HG03280 (cell line): ENCODE measurements around the gene MYL12A.

Experiments
- ATAC-seq: cut with Tn5 transposase; IDR thresholded peaks from one replicate; pipeline ENCODE4 v1.9.1; 2021; ENCODE audit warnings: mild to moderate bottlenecking, moderate library complexity; ENCODE audit not compliant: unreplicated experiment

Gene MYL12A

DNA sequence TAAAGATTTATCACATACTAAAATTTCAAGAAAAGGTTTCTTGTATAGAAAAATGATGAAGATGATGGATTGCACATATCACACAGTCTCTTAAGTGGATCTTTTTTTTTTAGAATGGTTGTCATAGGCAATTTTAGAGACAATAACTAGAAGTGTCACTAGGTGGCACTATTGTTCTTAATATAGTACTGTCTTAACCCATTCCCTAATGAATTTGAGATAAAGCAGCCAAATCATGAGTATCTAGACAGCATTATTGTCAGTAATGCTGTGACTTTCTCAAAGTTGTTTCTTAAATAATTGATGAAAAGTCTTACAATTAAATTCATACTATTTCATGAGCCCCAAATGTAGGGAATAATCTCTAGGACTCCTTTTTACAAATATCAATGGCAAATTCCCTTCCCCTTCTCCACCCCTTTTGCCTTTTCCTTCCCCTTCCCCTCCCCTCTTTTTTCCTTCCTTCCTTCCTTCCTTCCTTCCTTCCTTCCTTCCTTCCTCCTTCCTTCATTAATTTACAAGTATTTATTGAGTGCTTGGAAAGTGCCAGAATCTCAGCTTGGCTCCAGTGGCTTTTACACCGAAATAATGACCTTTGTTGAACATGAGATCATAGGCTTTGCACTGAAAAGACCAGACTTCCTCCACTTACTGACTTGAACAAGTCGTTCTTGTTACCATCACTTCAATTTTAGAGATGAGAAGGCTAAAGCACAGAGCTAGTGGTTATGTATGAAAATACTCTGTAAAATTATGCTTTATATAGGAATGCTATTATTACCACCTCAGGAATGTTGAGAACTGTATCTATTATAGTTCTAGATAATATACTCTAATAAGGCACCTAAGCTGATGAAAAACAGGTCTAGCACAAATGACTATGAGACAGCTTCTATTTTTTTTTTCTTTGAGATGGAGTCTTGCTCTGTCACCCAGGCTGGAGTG lies 34.1 kb downstream of the MYL12A start:
- peak; percentile 60 for ATAC-seq

- ATAC-seq: no peak
Measured at GRCh38 chr18:3283253-3283863, 35.8 kb downstream of the MYL12A start.

DNA sequence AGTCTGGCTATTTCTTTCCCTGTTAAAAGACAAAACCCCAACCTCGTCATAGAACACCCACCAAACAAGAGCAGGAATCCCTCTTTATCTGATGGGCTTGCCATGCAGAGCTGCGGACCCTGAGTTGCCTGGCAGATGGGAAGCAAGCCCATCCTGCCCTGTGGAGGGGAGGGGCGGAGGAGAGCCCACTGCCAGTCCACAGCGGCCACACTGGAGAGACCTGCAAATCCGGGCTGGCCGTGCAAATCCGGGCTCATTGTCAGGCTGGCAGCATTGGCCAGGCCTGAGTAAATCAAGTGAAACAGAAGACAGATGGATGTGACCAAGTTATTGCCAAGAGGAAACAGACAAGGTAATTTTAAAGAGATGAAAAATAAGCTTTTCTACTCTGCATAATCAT lies 36.3 kb downstream of the MYL12A start:
- ATAC-seq: no peak

- no peak for ATAC-seq
Measured at GRCh38 chr18:3284501-3284900, 36.9 kb downstream of the MYL12A start.

DNA sequence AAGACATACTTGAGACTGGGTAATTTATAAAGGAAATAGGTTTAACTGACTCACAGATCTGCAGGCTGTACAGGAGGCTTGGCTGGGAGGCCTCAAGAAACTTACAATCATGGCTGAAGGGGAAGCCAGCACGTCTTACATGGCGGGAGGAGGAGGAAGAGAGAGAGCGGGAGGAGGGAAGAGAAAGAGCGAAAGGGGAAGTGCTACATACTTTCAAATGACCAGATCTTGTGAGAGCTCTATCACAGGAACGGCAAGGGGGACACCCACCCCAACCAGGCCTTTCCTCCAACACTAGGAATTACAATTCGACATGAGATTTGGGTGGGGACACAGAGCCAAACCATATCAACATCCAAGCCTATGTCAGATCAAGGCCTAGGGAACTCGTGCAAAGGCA lies 38.6 kb downstream of the MYL12A start:
- no peak for ATAC-seq

DNA sequence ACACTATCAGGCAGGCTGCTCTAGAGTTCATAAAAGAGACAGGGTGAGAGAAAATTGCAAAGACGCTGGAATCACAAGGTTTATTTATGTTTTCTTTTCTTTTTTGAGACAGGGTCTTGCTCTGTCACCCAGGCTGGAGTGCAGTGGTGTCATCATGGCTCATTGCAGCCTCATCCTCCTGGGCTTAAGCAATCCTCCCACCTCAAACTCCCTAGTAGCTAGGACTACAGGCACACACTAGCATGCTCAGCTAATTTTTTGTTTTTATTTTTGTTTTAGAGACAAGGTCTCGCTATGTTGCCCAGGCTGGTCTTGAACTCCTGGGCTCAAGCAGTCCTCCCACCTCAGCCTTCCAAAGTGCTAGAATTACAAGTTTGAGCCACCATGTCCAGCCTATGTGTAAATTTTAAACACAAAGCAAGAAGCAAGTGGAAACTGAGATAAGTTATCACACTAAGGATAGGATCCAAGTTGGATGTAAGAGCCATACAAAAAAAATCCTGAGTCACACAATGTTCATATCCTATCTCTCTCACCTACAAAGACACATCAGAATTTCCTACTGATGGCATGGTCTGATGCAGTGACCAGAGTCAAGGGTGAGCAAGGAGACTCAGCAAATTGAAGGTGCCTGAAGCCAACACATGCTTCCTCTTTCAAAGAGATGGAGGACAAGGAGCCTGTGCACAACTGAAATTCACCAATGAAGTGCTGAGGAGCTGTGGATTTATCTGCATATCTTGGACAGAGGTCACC lies 45.8 kb downstream of the MYL12A start:
- no peak for ATAC-seq

GRCh38 chr18:3294435-3295080 lies 47.0 kb downstream of the MYL12A start:
- ATAC-seq: no peak

DNA sequence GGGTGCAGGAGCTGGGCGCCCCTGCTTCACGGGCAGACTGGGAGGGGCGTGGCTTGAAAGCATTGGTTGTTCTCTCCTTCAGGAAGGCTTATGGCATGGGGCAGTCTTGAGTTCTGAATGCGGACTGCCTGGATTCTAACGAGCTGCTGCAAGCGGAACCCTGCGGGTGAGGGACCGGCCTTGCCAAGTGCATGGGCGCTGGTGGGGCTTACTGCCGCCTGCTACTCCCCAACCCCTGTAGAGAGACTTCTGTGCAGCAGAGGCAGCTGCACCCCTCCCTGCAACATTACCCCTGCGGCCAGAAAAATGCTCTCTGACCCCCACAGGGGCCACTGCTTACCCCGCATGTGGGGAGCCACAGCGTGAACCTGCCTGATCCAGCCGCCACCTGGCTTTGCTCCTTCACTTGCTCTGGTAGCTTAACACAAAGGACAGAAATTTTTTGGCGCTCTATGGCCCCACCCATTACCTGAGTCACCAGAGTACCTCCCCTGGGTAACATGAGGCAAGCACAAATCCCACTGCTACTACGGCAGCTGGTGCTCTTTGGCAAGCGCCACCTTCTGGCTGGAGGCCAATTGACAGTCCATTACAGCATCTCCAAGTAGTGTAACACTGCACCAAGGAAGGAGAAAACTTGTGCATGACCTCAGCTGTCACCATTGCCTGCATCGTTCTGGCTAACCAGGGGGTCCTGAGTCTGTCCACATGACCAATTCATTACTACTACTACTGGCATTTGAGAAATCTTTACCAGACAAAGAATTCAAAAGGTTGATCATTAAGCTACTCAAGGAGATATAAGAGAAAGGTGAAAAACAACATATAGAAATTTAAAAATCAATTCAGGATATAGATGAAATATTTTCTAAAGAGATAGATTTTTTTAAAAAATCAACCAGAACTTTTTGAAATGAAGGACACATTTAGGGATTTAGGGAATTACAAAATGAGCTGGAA lies 49.7 kb downstream of the MYL12A start:
- ATAC-seq: peak; percentile 99

DNA sequence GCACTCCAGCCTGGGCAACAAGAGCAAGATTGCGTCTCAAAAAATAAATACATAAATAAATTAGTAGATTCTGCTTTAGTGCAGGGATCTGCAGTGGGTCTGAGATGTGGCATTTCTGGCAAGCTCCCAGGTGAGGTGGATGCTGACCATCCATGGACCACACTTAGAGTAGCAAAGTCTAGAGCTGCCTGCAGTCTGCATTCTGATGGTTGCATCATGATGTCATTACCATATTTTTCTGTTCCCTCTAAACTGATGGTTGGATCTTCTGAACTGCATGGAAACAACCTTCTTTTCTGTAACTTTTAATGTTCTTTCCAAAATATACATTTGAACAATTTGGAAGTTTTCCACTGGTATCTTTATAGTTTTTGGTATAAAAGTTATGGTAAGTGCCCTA lies 57.2 kb downstream of the MYL12A start:
- ATAC-seq: no peak

- peak; percentile 64 for ATAC-seq
Measured at GRCh38 chr18:3305354-3305762, 57.8 kb downstream of the MYL12A start.
